ENCODE data around the gene SIRT3.

DNA sequence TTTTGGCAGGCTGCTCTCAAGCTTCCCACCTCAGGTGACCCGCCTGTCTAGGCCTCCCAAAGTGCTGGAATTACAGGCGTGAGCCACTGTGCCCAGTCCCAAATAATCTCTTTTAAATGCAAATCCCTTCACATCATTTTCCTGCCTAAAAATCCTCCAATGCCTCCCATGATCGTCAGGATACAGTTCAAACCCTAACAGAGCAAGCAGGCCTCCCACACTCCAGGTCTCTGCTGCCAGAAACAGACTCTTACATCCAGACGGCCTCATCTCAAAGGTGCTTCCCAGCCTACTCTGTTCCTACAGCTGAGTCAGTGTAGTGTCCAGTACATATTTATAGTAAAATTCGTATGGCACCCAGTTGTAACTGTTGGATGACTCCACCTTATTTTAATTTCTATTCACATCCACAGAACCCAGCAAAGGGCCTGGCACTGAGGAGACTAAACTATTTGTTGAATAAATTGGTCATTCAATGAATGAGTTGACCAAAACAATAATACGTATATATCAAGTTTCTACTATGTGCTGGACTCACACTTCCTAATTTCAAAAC, 8.2 kb downstream of the SIRT3 start:
- TF ChIP-seq, protein P1, sequence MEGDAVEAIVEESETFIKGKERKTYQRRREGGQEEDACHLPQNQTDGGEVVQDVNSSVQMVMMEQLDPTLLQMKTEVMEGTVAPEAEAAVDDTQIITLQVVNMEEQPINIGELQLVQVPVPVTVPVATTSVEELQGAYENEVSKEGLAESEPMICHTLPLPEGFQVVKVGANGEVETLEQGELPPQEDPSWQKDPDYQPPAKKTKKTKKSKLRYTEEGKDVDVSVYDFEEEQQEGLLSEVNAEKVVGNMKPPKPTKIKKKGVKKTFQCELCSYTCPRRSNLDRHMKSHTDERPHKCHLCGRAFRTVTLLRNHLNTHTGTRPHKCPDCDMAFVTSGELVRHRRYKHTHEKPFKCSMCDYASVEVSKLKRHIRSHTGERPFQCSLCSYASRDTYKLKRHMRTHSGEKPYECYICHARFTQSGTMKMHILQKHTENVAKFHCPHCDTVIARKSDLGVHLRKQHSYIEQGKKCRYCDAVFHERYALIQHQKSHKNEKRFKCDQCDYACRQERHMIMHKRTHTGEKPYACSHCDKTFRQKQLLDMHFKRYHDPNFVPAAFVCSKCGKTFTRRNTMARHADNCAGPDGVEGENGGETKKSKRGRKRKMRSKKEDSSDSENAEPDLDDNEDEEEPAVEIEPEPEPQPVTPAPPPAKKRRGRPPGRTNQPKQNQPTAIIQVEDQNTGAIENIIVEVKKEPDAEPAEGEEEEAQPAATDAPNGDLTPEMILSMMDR (IDR thresholded peaks at IDR 0.05), result no peak
- no peak for TF ChIP-seq POLR2A (IDR thresholded peaks at IDR 0.05)

All from transverse colon (tissue), 3 donors.